GM12874 (cell line): ENCODE results near the gene EDN2.

Source experiments
- TF ChIP-seq, protein P1 (sequence below): IDR thresholded peaks from 2 replicates; pipeline ENCODE4 v1.5.1; 2011; ENCODE audit warnings: low read depth, mild to moderate bottlenecking, control low read depth, low read length, moderate library complexity; ENCODE audit not compliant: insufficient read depth

The EDN2 gene

DNA sequence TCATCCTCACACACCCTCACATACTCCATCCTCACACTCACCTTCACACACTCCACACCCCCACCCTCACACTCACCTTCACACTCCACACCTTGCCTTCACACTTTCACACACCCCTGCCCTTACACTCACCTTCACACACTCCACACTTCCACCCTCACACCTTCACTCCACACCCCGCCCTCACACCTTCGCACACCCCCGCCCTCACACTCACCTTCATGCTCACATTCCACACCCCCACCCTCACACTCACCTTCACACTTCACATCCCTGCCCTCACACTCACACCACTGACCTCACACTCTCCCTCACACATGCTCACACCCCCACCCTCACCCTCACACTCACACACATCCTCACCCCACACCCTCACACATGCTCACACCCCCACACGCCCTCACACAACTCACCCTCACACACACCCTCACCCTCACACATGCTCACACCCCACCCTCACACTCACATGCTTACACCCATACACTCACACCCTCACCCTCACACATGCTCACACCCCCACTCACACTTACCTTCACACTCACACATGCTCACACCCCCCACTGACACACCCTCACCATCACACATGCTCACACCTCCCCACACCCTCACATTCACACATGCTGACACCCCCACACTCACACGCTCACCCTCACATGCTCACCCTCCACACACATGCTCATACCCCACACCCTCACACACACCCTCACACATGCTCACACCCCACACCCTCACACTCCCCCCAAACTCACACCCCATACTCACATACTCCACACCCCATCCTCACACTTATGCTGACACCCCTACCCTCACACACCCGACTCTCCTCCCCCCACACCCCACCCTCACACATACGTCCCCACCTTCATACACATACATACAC is 44.5 kb upstream of the EDN2 start:
- TF ChIP-seq, protein P1, sequence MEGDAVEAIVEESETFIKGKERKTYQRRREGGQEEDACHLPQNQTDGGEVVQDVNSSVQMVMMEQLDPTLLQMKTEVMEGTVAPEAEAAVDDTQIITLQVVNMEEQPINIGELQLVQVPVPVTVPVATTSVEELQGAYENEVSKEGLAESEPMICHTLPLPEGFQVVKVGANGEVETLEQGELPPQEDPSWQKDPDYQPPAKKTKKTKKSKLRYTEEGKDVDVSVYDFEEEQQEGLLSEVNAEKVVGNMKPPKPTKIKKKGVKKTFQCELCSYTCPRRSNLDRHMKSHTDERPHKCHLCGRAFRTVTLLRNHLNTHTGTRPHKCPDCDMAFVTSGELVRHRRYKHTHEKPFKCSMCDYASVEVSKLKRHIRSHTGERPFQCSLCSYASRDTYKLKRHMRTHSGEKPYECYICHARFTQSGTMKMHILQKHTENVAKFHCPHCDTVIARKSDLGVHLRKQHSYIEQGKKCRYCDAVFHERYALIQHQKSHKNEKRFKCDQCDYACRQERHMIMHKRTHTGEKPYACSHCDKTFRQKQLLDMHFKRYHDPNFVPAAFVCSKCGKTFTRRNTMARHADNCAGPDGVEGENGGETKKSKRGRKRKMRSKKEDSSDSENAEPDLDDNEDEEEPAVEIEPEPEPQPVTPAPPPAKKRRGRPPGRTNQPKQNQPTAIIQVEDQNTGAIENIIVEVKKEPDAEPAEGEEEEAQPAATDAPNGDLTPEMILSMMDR = no peak

DNA sequence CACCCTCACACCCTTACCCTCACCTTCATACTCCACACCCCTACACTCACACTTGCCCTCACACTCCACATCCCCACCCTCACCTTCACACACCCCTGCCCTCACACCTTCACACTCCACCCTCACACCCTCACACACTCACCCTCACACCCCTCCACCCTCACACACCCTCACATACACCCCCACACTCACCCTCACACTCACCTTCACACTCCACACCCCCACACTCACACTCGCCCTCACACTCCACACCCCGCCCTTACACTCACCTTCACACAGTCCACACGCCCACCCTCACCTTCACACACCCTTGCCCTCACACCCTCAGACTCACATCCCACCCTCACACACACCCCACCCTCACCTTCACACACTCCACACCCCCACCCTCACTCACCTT is 43.6 kb upstream of the EDN2 start:
- TF ChIP-seq, protein P1 = no peak

DNA sequence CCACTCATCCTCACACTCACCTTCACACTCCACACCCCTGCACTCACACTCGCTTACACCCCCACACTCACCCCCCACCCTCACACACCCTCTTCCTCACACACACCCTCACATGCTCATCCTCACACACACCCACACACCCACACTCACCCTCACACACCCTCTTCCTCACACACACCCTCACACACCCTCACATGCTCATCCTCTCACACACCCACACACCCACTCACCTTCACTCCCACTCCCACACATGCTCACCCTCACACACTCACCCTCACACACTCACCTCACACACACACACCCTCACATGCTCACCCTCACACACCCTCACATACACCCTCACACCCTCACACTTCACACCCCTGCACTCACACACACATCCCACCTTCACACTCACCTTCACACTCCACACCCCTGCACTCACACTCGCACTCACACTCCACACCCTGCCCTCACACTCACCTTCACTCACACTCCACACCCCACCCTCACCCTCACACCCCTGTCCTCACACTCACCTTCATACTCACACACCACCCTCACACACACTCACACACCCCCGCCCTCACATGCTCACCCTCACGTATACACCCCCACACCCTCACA is 42.6 kb upstream of the EDN2 start:
- TF ChIP-seq, protein P1 = no peak

DNA sequence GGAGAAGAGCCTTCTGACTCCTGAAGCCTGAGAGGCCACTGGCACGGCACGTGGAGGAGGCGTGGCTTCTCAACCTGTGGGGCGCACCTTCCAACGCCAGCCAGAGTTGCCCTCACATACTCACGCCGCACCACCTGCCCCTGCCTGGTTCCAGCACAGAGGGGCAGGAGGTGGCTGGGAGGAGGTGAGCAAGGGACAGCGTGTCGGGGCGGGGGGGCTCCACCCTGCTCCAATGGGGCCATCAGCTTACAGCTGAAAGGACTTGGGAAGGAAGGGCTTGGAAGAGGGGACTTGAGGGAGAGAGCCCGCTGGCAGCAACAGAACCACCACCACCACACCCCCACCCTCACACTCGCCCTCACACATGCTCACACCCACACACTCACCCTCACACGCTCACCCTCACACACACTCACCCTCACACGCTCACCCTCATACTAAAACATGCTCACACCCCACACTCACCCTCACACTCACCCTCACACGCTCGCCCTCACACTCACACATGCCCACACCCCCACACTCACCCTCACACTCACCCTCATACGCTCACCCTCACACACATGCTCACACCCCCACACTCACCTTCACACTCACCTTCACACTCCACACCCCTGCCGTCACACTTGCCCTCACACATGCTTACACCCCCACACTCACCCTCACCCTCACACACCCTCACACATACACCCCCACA is 41.6 kb upstream of the EDN2 start:
- TF ChIP-seq, protein P1 = no peak

DNA sequence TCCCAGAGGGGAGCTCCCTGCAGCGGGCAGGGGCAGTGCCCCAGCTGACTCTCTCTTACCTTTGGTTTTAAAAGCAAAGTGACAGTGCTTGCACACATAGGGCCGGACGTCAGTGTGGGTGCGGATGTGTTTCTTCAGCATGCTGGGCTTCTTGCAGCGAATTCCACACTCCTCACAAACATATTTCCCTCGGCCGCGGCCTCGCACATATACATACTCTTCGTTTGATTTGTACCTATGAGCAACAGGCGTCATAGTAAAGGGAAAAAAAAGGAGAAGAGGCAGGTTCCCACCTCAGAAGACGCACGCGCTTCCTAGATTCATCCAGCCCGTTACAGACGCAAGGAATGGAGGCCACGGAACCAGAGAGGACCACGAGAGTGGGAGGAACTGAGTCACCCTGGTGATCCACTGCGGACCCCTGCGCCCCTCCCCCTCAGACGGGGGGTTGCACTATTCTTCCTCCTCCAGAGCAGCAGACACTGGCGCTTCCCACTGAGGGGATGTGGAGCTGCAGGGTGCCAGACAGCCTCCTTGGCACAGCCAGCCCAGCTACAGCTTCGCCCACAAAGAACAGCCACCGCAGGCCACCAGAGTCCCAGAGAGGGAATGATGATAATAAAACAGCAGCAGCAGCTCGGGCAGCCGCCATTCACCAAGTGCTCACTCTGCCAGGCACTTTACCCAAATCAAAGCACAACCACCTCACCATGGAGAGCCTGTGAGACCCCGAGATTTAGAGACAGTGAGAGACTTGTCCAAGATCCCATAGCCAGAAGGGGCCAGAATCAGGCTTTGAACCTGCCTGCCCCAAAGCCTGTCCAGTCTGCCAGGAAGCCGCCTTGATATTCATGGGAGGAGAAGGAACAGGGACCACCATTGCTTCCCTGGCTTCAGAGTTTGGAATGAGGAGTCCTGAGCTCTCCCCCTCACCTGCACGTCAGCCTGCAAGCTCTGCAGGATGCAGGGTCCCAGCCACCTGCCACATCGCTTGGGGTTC is 40.5 kb upstream of the EDN2 start:
- TF ChIP-seq, protein P1 = no peak

DNA sequence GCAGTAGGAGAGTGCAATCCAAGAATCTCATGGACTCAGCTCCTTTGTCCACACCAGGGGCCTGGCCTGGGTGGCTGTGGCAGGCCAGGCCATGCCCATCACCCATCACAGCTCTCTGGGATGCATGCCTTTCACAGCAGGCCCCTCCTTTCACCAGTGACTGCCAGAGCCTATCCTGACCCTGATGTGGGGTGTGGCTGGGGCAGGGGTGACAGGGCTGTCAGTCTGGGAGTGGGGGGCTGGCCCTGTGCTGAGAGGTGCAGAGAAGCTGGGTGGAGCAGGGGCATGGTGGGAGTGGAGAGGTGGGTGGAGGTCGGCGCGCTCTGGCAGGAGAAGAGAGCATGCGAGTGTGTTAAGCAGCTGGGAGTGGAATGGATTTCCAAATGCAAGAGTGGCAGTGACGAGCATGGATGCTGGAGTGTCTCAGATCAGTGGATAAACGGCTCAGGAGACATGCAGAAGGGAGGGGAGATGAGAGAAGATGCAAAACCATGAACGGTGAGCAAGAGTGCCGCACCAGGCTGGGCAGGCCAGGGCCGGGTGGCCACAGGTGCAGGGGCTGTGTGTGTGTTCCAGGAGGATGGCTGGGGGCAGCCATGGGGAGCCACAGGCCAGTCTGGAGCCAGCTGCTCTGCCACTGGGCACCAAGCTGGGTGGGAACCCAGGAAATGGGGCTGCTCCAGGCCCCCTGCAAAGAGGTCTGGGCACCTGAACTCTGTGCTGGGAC is 39.6 kb upstream of the EDN2 start:
- TF ChIP-seq, protein P1 = no peak
